Activated CD4-positive, alpha-beta T cell treated with anti-CD3 and anti-CD28 coated beads, Interleukin-2, amount 10 ng/mL, durations not matched to agents 24 days and 14 days (primary cell): ENCODE data around the gene DROSHA. TPM values are rescaled to one million over a fixed set of nuclear protein-coding genes. Genes with fewer than 3 reads are reported as not detected.
"Not testable (repeated sequence)": the region's sequence is repeated elsewhere in the genome, so short reads cannot be mapped to it uniquely, and the experiment has no call there.

Experiments
- DNase-seq: peaks from one replicate; pipeline ENCODE4 v3.0.0; 2022
- H3K27ac Mint-ChIP-seq: one replicate; pipeline ENCODE4 v1.8.0; 2022; ENCODE audit warnings: mild to moderate bottlenecking, mixed read lengths
- H3K27me3 Mint-ChIP-seq: one replicate; pipeline ENCODE4 v1.8.0; 2022; ENCODE audit warnings: mixed read lengths
- H3K36me3 Mint-ChIP-seq: one replicate; pipeline ENCODE4 v1.8.0; 2022; ENCODE audit warnings: low read depth, mild to moderate bottlenecking, mixed read lengths
- H3K4me1 Mint-ChIP-seq: one replicate; pipeline ENCODE4 v1.8.0; 2021; ENCODE audit warnings: mixed read lengths
- H3K4me3 Mint-ChIP-seq: one replicate; pipeline ENCODE4 v1.8.0; 2022; ENCODE audit warnings: mild to moderate bottlenecking, moderate library complexity, mixed read lengths
- H3K9me3 Mint-ChIP-seq: one replicate; pipeline ENCODE4 v1.8.0; 2021; ENCODE audit warnings: mixed read lengths
- intact Hi-C: fragments of 100-400 bp; cut with micrococcal nuclease; formaldehyde crosslinking; loops from one replicate; pipeline ENCODE4 v1.15.1; 2023
- total RNA-seq: library from RNA; stranded (reverse); gene quantifications from 2 replicates; pipeline ENCODE4 v1.2.3, GENCODE V29; 2022

The DROSHA gene
- total RNA-seq, 1 donor from 2014 or later = 88.7 TPM

DNA sequence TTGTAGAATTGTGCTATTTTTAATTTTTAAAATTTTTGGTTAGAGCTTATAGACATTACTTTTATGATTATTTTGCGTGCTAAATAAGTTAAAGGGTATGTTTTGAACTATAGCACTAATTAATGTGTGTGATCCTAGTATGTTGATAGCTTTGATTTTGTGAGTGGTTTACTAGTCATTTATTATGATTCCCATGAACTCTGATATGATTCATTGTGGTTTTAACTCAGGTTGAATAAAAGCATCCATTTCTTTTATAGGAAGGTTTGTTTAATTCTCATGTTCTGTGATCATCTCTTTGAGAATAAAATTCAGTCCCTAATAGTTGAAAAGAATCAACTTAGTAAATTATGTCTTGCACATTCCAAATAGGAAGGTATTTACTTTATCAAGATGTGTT is 22.7 kb upstream of the DROSHA start:
- no peaks in the 10 kb centered on the region for H3K9me3 Mint-ChIP-seq

DNA sequence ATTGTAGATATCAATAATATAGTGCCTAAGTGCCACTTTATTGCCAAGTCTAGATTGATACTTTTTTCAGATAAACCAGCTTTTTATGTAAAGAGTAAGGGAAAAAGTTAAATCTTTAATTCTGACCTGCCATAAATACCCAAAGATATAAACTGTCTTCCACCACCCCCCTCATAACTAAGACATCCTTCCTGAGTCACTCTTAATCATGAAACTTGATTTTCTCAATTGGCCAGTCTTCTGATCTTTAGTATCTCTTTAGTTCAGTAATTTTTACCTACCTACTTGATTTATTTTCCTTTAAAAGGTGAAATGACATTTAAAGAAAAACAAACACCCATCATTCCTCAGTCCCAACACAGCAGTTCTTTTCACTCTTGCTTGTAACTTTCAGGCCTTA is 22.0 kb upstream of the DROSHA start:
- Mint-ChIP-seq H3K9me3 (no peaks in the 10 kb centered on the region), H3K27me3 (no peaks in the 10 kb centered on the region), H3K36me3 (peaks cover 62% of the 10 kb centered on the region), H3K4me1 (peaks cover 6% of the 10 kb centered on the region), H3K27ac (no peak overlapping the region), H3K4me3 (no peak overlapping the region)
- no peak for DNase-seq
- intact Hi-C loops = no loop called here

More for the DNA sequence above, 22.7 kb upstream of the DROSHA start:
- intact Hi-C loops = no loop called here
- Mint-ChIP-seq H3K4me3 (no peak overlapping the region), H3K27ac (no peak overlapping the region), H3K4me1 (peaks cover 3% of the 10 kb centered on the region), H3K27me3 (no peaks in the 10 kb centered on the region), H3K36me3 (peaks cover 57% of the 10 kb centered on the region)
- DNase-seq = no peak

DNA sequence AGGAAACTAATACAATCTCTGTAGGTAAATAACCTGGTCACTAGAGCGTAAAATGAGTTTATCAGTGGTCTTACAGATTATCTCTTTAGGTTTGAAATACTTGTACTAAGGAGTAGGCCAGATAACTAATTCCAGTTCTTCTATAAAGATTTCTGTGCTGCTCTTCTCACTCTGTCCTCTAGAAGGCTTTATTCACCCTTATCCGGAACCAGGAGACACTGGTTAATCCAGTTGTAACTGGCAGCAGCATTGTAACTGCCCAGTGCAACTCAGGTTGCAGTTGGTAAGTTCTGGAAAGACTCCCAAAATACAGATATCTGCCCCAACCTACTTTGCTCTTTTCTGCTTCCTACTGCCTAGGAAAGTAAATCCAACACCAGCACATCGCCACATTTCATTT is 20.0 kb upstream of the DROSHA start:
- Mint-ChIP-seq H3K27ac (no peak overlapping the region), H3K36me3 (peaks cover 75% of the 10 kb centered on the region), H3K4me3 (no peak overlapping the region), H3K9me3 (no peaks in the 10 kb centered on the region), H3K27me3 (no peaks in the 10 kb centered on the region), H3K4me1 (peaks cover 10% of the 10 kb centered on the region)
- no peak for DNase-seq
- intact Hi-C loops = no loop called here

DNA sequence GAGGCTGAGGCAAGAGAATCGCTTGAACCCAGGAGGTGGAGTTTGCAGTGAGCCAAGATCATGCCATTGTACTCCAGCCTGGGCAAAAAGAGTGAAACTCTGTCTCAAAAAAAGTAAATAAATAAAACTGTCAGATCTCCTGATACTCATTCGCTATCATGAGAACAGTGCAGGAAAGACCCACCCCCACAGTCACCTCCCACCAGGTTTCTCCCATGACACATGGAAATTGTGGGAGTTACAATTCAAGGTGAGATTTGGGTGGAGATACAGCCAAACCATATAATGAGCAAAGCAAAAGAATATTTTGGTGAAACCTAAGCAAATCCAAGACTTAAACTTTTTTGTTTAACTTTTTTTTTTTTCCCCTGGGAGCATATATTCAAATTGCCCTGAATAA is 17.2 kb upstream of the DROSHA start:
- H3K4me1 Mint-ChIP-seq, H3K27me3 Mint-ChIP-seq, H3K9me3 Mint-ChIP-seq, DNase-seq, H3K27ac Mint-ChIP-seq, intact Hi-C loops, H3K4me3 Mint-ChIP-seq: not testable (repeated sequence)
- peaks cover 71% of the 10 kb centered on the region for H3K36me3 Mint-ChIP-seq

DNA sequence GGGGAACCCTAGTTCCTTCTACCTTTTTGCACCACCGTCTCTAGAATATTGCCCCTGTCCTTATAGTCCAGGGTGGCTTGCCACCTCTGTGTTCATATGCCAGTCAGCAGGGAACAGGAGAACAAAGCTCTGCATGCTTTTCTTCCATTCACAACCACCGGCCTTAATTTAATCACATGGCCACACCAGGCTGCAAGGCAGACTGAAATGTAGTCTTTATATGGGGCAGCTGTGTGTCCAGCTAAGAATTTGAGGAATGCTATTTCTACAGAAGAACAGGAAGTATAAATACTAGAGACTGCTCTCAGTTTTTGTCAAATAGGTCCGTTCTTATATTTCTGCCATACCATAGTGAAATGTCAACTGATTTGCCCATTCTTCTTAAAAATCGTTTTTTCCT is 6.0 kb upstream of the DROSHA start:
- Mint-ChIP-seq H3K36me3 (peaks cover 58% of the 10 kb centered on the region), H3K4me1 (peaks cover 17% of the 10 kb centered on the region), H3K4me3 (no peak overlapping the region), H3K9me3 (no peaks in the 10 kb centered on the region), H3K27ac (no peak overlapping the region), H3K27me3 (no peaks in the 10 kb centered on the region)
- DNase-seq = peak; percentile 29
- intact Hi-C loops = loop anchor here (10.0 kb wide), 1 partner anchor 1047 kb away; the partner anchor contains the start of gene SUB1

DNA sequence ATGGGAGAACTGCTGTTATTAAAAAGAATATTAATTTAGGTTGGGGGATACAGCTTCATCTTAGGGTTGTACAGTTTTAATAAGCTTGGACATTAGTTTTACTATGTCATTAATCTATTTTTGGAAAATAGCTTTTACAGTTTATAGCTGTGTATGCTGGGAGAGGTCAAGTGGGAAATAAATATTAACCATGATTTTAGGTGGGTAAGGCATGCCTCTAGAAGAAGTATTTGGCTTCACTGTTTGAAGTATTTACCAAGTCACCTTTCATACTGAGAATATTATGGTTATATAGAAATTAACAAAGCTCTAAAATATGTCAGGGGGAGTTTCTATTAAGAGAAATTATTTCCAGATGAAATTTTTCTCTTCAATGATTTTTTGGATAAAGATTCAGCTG is 5.5 kb upstream of the DROSHA start:
- no peak for DNase-seq
- Mint-ChIP-seq H3K4me3 (no peak overlapping the region), H3K9me3 (no peaks in the 10 kb centered on the region), H3K27me3 (no peaks in the 10 kb centered on the region), H3K36me3 (peaks cover 54% of the 10 kb centered on the region), H3K27ac (no peak overlapping the region), H3K4me1 (peaks cover 17% of the 10 kb centered on the region)
- intact Hi-C loops = loop anchor here (10.0 kb wide), 1 partner anchor 1047 kb away; the partner anchor contains the start of gene SUB1

DNA sequence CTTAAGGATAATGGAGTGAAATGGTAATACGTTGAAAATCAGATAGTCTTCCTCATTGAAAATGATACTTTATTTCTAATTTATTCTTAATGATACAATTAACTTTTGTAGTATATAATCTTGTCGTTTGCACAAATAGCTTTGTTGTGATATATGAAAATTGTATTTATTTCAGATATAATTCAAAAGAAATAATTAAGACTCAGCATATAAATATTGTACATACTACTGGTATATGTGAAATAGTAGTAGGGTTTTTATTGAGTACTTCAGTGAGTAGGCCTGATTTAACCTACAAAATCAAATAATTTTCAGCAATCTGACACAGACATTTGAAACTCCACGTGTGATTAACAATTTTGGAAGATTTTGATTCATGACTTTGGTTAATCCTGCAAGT is 5.0 kb upstream of the DROSHA start:
- no peak for DNase-seq
- Mint-ChIP-seq H3K4me3 (no peak overlapping the region), H3K27me3 (no peaks in the 10 kb centered on the region), H3K36me3 (peaks cover 55% of the 10 kb centered on the region), H3K4me1 (peaks cover 17% of the 10 kb centered on the region), H3K9me3 (no peaks in the 10 kb centered on the region), H3K27ac (no peak overlapping the region)
- intact Hi-C loops = loop anchor here (10.0 kb wide), 1 partner anchor 1048 kb away; the partner anchor contains the start of gene SUB1

DNA sequence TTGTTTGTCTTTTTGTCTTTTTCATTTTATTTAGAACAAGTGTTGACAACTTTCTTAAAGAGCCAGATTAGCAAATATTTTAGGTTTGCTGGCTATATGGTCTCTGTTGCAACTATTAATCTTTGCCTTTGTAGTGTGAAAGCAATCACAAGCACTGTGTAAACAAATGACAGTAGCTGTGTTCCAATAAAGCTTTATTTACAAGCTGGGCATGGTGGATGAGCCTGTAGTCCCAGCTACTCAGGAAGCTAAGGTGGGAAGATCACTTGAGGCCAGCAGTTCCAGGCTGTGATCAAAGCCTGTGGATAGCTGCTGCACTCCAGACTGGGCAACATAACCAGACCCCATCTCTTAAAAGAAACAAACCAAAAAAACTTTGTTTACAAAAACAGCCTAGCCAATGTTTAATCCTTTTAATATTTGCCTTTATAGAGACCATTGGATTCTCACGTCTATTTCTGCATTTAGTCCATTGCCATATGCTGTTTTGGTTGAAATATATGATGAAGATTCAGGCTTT is 2.7 kb upstream of the DROSHA start:
- peaks cover 51% of the 10 kb centered on the region for H3K36me3 Mint-ChIP-seq
- H3K27ac Mint-ChIP-seq = no peak overlapping the region
- intact Hi-C loops = loop anchor here (5.0 to 10.0 kb wide), 3 partner anchors 103 to 1050 kb away; partner anchors contain the start of genes PDZD2, SUB1 and ZFR

DNA sequence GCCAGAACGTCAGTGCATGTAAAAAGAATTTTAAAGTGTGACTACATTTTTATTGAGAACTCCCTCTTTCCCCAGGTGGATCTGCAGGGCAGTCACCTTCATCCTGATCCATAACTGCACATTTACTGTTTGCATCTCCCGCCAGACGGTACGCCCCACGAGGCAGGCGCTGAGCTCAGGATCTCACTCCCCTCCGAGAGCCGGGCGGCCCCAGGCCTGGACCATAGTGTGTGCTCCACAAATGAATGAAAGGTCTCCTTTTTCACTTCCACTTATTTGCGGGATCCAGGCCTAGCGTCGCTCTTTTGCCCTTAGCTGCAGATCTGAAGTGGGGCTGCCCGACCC is 378 bp downstream of the DROSHA start:
- no peaks in the 10 kb centered on the region for H3K9me3 Mint-ChIP-seq
- H3K27ac Mint-ChIP-seq = peak overlapping the region; percentile 96
- H3K27me3 Mint-ChIP-seq = no peaks in the 10 kb centered on the region
- peak; percentile 78 for DNase-seq
- H3K4me3 Mint-ChIP-seq = peak overlapping the region; percentile 91
- intact Hi-C loops = loop anchor here (5.0 to 10.0 kb wide), 3 partner anchors 106 to 1053 kb away; partner anchors contain the start of genes PDZD2, SUB1 and ZFR
- H3K4me1 Mint-ChIP-seq = peaks cover 27% of the 10 kb centered on the region
- peaks cover 59% of the 10 kb centered on the region for H3K36me3 Mint-ChIP-seq

More for the DNA sequence above, 2.7 kb upstream of the DROSHA start:
- Mint-ChIP-seq H3K27me3 (no peaks in the 10 kb centered on the region), H3K4me1 (peaks cover 27% of the 10 kb centered on the region), H3K4me3 (peak overlapping the region; percentile 91), H3K9me3 (no peaks in the 10 kb centered on the region)
- DNase-seq = no peak

DNA sequence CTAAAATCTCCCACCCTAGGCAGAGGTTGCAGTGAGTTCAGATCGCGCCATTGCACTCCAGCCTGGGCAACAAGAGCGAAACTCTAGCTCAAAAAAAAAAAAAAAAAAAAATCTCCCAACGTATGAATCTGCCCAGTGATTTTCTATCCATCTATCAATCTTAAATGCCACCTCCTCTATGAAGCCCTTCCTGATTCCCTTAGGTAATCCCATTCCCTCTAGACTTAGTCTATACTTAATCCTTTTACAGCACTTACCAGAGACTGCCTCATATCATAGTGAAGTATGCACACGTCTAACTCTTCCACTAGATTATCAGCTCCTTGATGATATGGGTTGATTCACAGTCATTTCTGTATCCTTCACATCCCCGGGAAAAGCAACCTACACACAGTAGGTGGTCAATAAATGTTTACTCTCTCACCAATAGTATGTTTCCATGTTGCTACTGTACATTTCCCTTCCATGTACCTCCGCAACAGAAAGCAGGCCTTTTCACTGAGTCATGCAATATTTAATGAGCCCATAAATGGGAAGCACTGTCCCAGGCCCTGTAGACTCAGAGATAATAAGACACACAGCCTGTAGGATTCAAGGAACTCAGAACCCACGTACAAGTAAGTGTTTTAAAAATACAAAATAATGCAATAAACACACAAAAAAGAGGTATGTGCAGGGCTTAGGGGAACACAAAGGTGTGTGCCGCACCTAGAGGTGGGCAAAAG is 1.2 kb downstream of the DROSHA start:
- Mint-ChIP-seq H3K4me3 (peak overlapping the region; percentile 91), H3K36me3 (peaks cover 60% of the 10 kb centered on the region), H3K9me3 (no peaks in the 10 kb centered on the region), H3K27me3 (no peaks in the 10 kb centered on the region), H3K4me1 (peaks cover 25% of the 10 kb centered on the region), H3K27ac (no peak overlapping the region)
- peak; percentile 48 for DNase-seq
- intact Hi-C loops = loop anchor here (5.0 to 10.0 kb wide), 3 partner anchors 107 to 1054 kb away; partner anchors contain the start of genes PDZD2, SUB1 and ZFR

DNA sequence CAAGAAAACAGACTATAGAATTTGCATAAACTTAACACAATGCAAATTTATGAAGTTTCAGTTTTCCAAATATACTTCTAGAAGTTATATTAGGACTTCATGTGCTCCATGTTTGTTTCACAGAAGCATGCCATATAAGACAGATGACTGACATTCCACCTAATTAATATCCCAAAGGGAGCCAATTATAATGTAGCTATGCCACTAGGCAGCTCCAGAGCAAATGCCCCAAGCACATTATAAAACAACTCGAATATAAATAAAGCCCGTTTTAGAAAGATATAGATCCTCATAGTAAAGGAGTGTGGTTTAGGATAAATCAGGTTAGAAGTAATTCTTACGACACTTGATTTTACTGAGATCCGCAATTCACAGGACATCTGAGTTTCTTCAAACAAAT is 8.9 kb downstream of the DROSHA start:
- intact Hi-C loops = no loop called here
- peaks cover 61% of the 10 kb centered on the region for H3K36me3 Mint-ChIP-seq
- H3K27me3 Mint-ChIP-seq = no peaks in the 10 kb centered on the region
- DNase-seq = no peak
- no peak overlapping the region for H3K27ac Mint-ChIP-seq
- H3K9me3 Mint-ChIP-seq = no peaks in the 10 kb centered on the region
- no peak overlapping the region for H3K4me3 Mint-ChIP-seq
- H3K4me1 Mint-ChIP-seq = peaks cover 8% of the 10 kb centered on the region

DNA sequence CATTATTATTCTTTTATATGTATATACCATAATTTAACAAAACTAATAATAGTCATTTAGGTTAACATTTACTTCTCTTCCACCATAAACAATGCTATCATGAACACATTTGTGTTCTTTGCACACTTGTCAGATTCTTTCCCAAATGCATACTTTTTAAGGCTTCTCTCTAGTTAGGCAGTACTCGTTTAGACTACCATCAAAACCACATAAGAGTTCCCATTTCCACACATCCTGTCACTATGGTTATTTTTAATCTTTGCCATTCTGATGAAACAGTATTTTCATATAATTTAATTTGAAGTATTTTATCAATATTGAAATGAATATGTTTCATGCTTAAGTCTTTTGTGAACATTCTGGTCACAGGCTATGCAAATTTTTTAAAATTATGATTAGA is 15.1 kb downstream of the DROSHA start:
- intact Hi-C loops = no loop called here
- peaks cover 54% of the 10 kb centered on the region for H3K36me3 Mint-ChIP-seq
- DNase-seq = no peak
- peaks cover 3% of the 10 kb centered on the region for H3K4me1 Mint-ChIP-seq
- H3K27me3 Mint-ChIP-seq = no peaks in the 10 kb centered on the region
- H3K9me3 Mint-ChIP-seq = no peaks in the 10 kb centered on the region
- no peak overlapping the region for H3K27ac Mint-ChIP-seq
- no peak overlapping the region for H3K4me3 Mint-ChIP-seq

DNA sequence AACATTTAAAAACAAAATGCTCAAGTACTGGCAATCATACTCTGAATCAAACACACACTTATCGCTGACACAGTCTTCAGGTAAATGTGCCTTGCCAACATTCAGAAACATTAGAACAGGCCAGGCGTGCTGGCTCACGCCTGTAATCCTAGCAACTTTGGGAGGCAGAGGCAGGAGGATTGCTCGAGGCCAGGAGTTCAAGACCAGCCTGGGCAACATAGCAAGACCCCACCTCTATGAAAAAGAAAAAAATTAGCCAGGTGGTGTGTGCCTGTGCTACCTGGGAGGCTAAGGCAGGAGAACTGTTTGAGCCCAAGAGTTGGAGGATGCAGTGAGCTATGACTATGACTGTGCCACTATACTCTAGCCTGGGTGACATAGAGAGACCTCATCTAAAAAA is 20.6 kb downstream of the DROSHA start:
- Mint-ChIP-seq H3K36me3 (peaks cover 73% of the 10 kb centered on the region), H3K4me3 (no peak overlapping the region), H3K9me3 (no peaks in the 10 kb centered on the region), H3K27me3 (no peaks in the 10 kb centered on the region), H3K27ac (no peak overlapping the region), H3K4me1 (no peaks in the 10 kb centered on the region)
- intact Hi-C loops = no loop called here
- DNase-seq = no peak

DNA sequence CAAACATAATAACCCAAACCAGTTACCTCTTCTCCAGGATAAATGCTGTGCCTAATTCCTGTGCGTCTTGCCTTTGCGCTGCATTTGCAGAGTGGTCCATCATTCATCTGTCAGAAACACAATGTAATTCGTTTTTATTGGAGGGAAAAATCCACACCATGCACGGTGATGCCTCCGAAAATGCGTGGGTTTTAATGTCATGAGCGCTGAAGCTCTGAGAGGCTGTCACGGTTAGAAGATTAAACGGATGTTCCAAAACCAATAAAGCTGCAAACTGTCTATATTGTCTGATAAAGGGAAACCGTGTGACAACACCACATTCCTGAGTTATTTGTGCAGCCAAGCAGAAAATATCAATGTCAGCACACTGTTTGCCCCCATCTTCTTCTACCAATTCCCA is 27.4 kb downstream of the DROSHA start:
- no peaks in the 10 kb centered on the region for H3K4me1 Mint-ChIP-seq

More for the DNA sequence above, 27.4 kb downstream of the DROSHA start:
- Mint-ChIP-seq H3K27ac (no peak overlapping the region), H3K36me3 (peaks cover 72% of the 10 kb centered on the region), H3K9me3 (no peaks in the 10 kb centered on the region), H3K27me3 (no peaks in the 10 kb centered on the region), H3K4me3 (no peak overlapping the region)
- DNase-seq = peak; percentile 35
- intact Hi-C loops = no loop called here
